GM12891 (cell line): ENCODE results near the gene NPRL2.

Experiments
- DNase-seq: peaks from one replicate; pipeline ENCODE4 v3.0.0; 2011; ENCODE audit warnings: low spot score; ENCODE audit not compliant: insufficient read length
- FAIRE-seq: peaks from 2 replicates; lab custom pipeline; 2011; peaks lifted over from hg19 to GRCh38; lab: Jason Lieb, UNC
- PAX5 ChIP-seq: IDR thresholded peaks from 2 replicates; pipeline ENCODE4 v1.6.1; 2011; ENCODE audit warnings: low read length, moderate library complexity, mild to moderate bottlenecking; ENCODE audit not compliant: insufficient read depth, severe bottlenecking
- POLR2A ChIP-seq: IDR thresholded peaks from 2 replicates; pipeline ENCODE4 v1.6.1; 2011; ENCODE audit warnings: low read depth, low read length, control low read depth
- POLR2AphosphoS5 ChIP-seq: IDR thresholded peaks from 2 replicates; pipeline ENCODE4 v1.6.1; 2011; ENCODE audit warnings: low read depth, low read length, control low read depth
- POU2F2 ChIP-seq: IDR thresholded peaks from 2 replicates; pipeline ENCODE4 v1.6.1; 2011; ENCODE audit warnings: low read depth, mild to moderate bottlenecking, control low read depth, low read length, moderate library complexity
- SPI1 ChIP-seq: IDR thresholded peaks from 2 replicates; pipeline ENCODE4 v1.6.1; 2011; ENCODE audit warnings: low read depth, low read length, control low read depth
- TAF1 ChIP-seq: IDR thresholded peaks from 2 replicates; pipeline ENCODE4 v1.6.1; 2011; ENCODE audit warnings: low read depth, low read length, control low read depth

The NPRL2 gene

GRCh38 chr3:50353245-50354004 is 2.9 kb upstream of the NPRL2 start:
- no peak for DNase-seq
- no peak for FAIRE-seq
- peak; percentile 48; the same call in 1 of the 2 replicates for TF ChIP-seq POLR2AphosphoS5
- 0 out of 2 replicates have a peak, but pooled peaks have one; percentile 13 for TF ChIP-seq POLR2A
- no peak for TF ChIP-seq TAF1

DNA sequence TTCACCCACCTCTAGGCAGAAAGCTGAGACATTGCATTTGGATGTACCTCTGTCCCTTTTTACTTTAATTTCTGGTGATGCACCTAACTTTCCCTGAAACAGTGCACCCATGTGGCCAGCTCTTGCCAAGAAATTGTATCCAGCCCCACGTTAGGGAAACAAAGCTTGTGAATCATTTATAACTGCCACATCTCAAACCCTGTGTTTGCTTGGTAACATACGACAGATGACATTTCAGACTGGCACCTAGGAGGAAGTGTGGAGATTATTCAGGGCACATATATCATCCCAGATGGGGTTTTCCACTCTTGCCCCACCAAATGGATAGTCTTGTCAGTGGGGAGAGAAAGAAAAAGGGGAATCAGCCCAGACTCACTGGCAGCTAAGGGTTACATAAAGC is 2.2 kb upstream of the NPRL2 start:
- DNase-seq = no peak
- TF ChIP-seq SPI1 (no peak), POLR2AphosphoS5 (no peak), TAF1 (no peak), POU2F2 (no peak), POLR2A (no peak), PAX5 (no peak)
- FAIRE-seq = no peak

GRCh38 chr3:50351323-50351697 is 735 bp upstream of the NPRL2 start:
- TF ChIP-seq POLR2A (no peak), POU2F2 (0 out of 2 replicates have a peak, but pooled peaks have one; percentile 2)
- FAIRE-seq = no peak
- no peak for DNase-seq

DNA sequence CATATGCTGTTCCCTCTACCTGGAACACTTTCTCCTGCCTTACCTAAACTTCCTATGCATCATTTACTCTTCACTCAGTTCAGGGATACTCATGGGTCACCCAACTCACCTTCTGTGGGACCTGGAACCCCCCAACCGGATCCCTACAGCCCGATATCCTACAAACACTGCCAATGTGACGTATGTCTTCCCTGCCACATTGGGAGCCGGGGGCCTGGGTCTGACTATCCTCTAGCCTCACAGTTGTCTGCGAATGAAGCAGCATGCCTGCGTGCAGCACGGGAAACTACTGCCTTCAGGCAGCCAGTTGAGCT is 405 bp downstream of the NPRL2 start:
- no peak for DNase-seq
- no peak for FAIRE-seq

GRCh38 chr3:50347187-50347813 is 3.3 kb downstream of the NPRL2 start:
- TF ChIP-seq POLR2A (no peak), POU2F2 (no peak), SPI1 (no peak), POLR2AphosphoS5 (no peak), TAF1 (no peak), PAX5 (no peak)
- FAIRE-seq = peak; percentile 74
- DNase-seq = no peak

More for the DNA sequence above, 405 bp downstream of the NPRL2 start:
- TF ChIP-seq SPI1 = no peak
- no peak for TF ChIP-seq POLR2A

DNA sequence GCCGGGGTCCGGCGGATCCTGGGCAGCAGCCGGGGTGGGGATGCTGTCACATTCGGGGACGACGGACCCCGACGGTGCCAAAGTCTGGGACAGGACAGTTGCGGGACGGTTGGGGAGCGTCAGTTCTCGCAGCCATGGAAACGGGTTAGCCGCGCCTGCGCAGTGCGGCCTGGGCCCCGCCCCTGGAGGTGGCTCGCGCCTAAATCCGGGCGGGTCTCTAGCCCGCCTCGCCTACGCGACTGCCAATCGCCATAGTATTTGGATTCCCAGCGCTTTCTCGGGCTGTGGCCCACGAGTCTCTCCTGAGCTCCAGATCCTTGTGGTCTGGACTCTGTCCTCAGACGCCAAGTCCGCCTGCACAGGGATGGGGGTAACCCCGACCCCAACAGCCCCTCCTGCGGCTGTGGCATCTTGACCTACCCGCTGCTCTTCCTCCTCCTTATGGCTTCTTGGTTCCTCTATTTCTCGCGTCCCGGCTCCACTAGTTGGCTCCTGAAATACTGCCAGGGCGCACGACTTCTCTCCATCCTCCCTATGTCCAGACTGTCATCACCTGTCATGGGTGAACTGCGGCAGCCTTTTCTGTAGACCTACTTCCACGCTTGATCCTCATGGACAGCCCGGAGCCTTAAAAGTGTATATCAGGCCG is 4.9 kb downstream of the NPRL2 start, which contains the start of gene ZMYND10:
Gene ZMYND10 (minus strand): TSS at position 147 of the 649 bp plus-strand sequence. CDS start 153 bp downstream, outside the sequence.
- TF ChIP-seq SPI1 (no peak), POLR2AphosphoS5 (no peak)
- peak; percentile 80 for DNase-seq
- FAIRE-seq = peak; percentile 98

DNA sequence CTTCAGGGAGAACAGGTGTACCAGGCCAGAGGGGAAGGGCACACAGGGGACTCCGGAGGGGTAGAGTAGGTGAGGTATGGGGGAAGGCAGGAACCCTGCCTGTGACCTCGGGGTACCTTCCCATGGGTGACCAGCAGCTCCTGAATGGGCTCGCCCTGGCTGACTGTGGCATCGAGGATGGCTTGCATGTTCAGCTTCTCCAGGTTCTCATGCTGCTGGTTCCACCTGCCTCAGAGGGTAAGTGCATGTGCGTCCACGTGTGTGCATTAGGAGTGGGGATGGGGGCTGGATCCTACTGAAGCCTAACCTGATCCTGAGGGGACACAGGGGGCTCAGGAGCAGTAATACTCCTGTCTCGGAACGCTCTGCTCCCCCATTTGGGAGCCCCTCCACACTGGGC is 5.6 kb downstream of the NPRL2 start:
- no peak for TF ChIP-seq POU2F2
- TF ChIP-seq POLR2AphosphoS5 = no peak
- no peak for TF ChIP-seq SPI1
- no peak for TF ChIP-seq PAX5
- no peak for TF ChIP-seq TAF1
- TF ChIP-seq POLR2A = no peak
- DNase-seq (no peak), FAIRE-seq (peak; percentile 16)

- FAIRE-seq (no peak), DNase-seq (no peak)
- TF ChIP-seq POLR2AphosphoS5 (no peak), SPI1 (no peak), POLR2A (no peak), PAX5 (no peak), TAF1 (no peak), POU2F2 (no peak)
Observed at GRCh38 chr3:50342813-50343633, 7.6 kb downstream of the NPRL2 start.

DNA sequence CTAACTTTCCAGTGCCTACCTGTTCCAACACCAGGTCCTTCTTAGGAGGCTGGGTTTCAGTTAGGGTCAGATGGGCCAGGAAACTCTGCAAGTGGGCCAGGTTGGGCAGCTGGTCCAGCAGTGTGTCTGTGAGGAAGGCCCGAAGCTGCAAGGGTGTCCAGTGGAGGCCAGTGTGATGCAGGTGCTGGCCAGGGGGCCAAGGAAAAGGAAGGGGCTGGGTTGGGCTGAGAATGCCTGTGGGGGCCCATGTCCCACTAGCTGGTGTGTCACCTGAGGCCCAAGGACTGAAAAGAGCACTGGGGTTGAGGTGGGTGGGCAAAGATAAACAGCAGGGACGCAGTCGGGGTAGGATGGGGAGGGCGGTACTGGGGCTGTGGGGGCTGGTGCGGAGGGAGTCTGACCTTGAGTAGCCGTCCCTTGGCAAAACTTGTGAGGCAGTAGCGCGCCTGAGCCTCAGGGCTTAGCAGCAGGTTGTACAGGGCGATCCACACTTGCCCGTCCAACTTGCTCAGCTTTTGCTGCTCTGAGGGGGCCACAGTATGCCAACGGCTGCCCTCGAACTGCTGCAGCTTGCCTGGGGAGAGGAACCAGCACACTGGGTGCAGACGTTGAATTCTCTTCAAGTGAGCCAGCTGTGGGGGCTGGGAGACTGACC is 8.5 kb downstream of the NPRL2 start:
- no peak for FAIRE-seq

More for the DNA sequence above, 8.5 kb downstream of the NPRL2 start:
- no peak for DNase-seq
- TF ChIP-seq TAF1 (no peak), POLR2A (no peak), PAX5 (no peak), POLR2AphosphoS5 (no peak), SPI1 (no peak), POU2F2 (no peak)
